GM18873 (cell line): ENCODE results near the gene RPL39L.
"Not testable (repeated sequence)": the region's sequence is repeated elsewhere in the genome, so short reads cannot be mapped to it uniquely, and the experiment has no call there.

Experiments
- ATAC-seq: cut with Tn5 transposase; IDR thresholded peaks from one replicate; pipeline ENCODE4 v1.9.1; 2021; ENCODE audit warnings: mild to moderate bottlenecking, moderate library complexity, moderate number of reproducible peaks; ENCODE audit not compliant: unreplicated experiment, low FRiP score

The RPL39L gene

GRCh38 chr3:187139126-187139894 is at the start of gene RPL39L:
Gene RPL39L, minus strand, starts transcription at chr3:187139496. Its CDS starts 18,196 bp downstream, at chr3:187121300.
- ATAC-seq, result peak; percentile 95

GRCh38 chr3:187188931-187189330 is 49.6 kb upstream of the RPL39L start:
- no peak for ATAC-seq

- ATAC-seq, result no peak
These were observed 47.6 kb upstream of the RPL39L start for GRCh38 chr3:187186801-187187421.

GRCh38 chr3:187186375-187186774 is 47.1 kb upstream of the RPL39L start:
- no peak for ATAC-seq

- ATAC-seq, result no peak
These were observed 46.5 kb upstream of the RPL39L start for GRCh38 chr3:187185759-187186158.

GRCh38 chr3:187183903-187184302 is 44.6 kb upstream of the RPL39L start:
- ATAC-seq, result no peak

GRCh38 chr3:187183210-187183862 is 44.0 kb upstream of the RPL39L start:
- ATAC-seq, result no peak

GRCh38 chr3:187181454-187182170 is 42.3 kb upstream of the RPL39L start:
- ATAC-seq, result no peak

- ATAC-seq, result no peak
These were observed 33.6 kb upstream of the RPL39L start for GRCh38 chr3:187172929-187173328.

- ATAC-seq, result not testable (repeated sequence)
These were observed 31.6 kb upstream of the RPL39L start for GRCh38 chr3:187170911-187171310.

GRCh38 chr3:187169231-187169960 is 30.1 kb upstream of the RPL39L start:
- ATAC-seq, result no peak

- no peak for ATAC-seq
These were observed 28.5 kb upstream of the RPL39L start for GRCh38 chr3:187167777-187168176.

GRCh38 chr3:187166750-187167149 is 27.5 kb upstream of the RPL39L start:
- ATAC-seq, result no peak

GRCh38 chr3:187165144-187165543 is 25.8 kb upstream of the RPL39L start:
- ATAC-seq, result no peak

- no peak for ATAC-seq
These were observed 23.1 kb upstream of the RPL39L start for GRCh38 chr3:187162265-187162953.

GRCh38 chr3:187161556-187161955 is 22.3 kb upstream of the RPL39L start:
- ATAC-seq, result no peak

GRCh38 chr3:187150599-187150998 is 11.3 kb upstream of the RPL39L start:
- ATAC-seq, result no peak

GRCh38 chr3:187150186-187150585 is 10.9 kb upstream of the RPL39L start:
- no peak for ATAC-seq

- ATAC-seq, result no peak
These were observed 7.1 kb upstream of the RPL39L start for GRCh38 chr3:187146389-187146788.
